AG10803 (cell line): ENCODE results near the gene HPS4.

Source experiments
- DNase-seq: peaks from one replicate; pipeline ENCODE4 v3.0.0; 2010; ENCODE audit warnings: low read depth
- H3K4me3 ChIP-seq: 2 replicates; pipeline ENCODE4 v1.5.1; 2011; ENCODE audit warnings: mild to moderate bottlenecking, low read length, control low read depth
- CTCF ChIP-seq: conservative IDR thresholded peaks from 2 replicates; pipeline ENCODE4 v1.5.1; 2011; ENCODE audit warnings: mild to moderate bottlenecking, low read length, control low read depth, inconsistent platforms

HPS4 gene

GRCh38 chr22:26435327-26436093 is 48.1 kb downstream of the HPS4 start:
- TF ChIP-seq CTCF: no peak
- H3K4me3 ChIP-seq: no peak overlapping the region
- no peak for DNase-seq

- no peak for DNase-seq
- no peak overlapping the region for H3K4me3 ChIP-seq
- no peak for TF ChIP-seq CTCF
Observed at GRCh38 chr22:26433805-26434204, 49.8 kb downstream of the HPS4 start.

GRCh38 chr22:26432619-26433311 is 50.8 kb downstream of the HPS4 start:
- no peak for DNase-seq
- TF ChIP-seq CTCF: no peak
- no peak overlapping the region for H3K4me3 ChIP-seq

- TF ChIP-seq CTCF: no peak
- no peak overlapping the region for H3K4me3 ChIP-seq
- no peak for DNase-seq
Observed at GRCh38 chr22:26431261-26431995, 52.2 kb downstream of the HPS4 start.

GRCh38 chr22:26430600-26430999 is 53.0 kb downstream of the HPS4 start:
- DNase-seq: no peak
- TF ChIP-seq CTCF: no peak
- no peak overlapping the region for H3K4me3 ChIP-seq

- H3K4me3 ChIP-seq: peak overlapping the region; percentile 49
- no peak for TF ChIP-seq CTCF
- DNase-seq: no peak
Observed at GRCh38 chr22:26429458-26430286, 53.9 kb downstream of the HPS4 start.
